Hematopoietic multipotent progenitor cell treated with erythropoietin and hydrocortisone succinate and interleukin-3 and kit ligand, for 17 days (in vitro differentiated cells): ENCODE measurements around the gene MCTP2.
A peak's percentile ranks its signal among the peaks of the same experiment; 100 is the strongest.

Source experiments
- DNase-seq: peaks from one replicate; pipeline ENCODE4 v3.0.0-alpha.2; 2015; ENCODE audit warnings: low spot score

MCTP2 gene

GRCh38 chr15:94305133-94305532, 73.8 kb downstream of the MCTP2 start:
- no peak for DNase-seq

GRCh38 chr15:94306700-94307650, 75.6 kb downstream of the MCTP2 start:
- DNase-seq: no peak

- DNase-seq: no peak
Observed at GRCh38 chr15:94312946-94313345, 81.6 kb downstream of the MCTP2 start.

- no peak for DNase-seq
Observed at GRCh38 chr15:94314639-94315038, 83.3 kb downstream of the MCTP2 start.

- DNase-seq: no peak
Observed at GRCh38 chr15:94317211-94317610, 85.8 kb downstream of the MCTP2 start.

- DNase-seq: no peak
Observed at GRCh38 chr15:94322141-94322540, 90.8 kb downstream of the MCTP2 start.

- DNase-seq: no peak
Observed at GRCh38 chr15:94323076-94323475, 91.7 kb downstream of the MCTP2 start.

GRCh38 chr15:94324117-94324826, 92.9 kb downstream of the MCTP2 start:
- peak; percentile 68 for DNase-seq

GRCh38 chr15:94324835-94325767, 93.7 kb downstream of the MCTP2 start:
- DNase-seq: no peak

GRCh38 chr15:94327356-94327936, 96.1 kb downstream of the MCTP2 start:
- no peak for DNase-seq

GRCh38 chr15:94331731-94332130, 100.4 kb downstream of the MCTP2 start:
- DNase-seq: no peak

GRCh38 chr15:94335616-94336015, 104.3 kb downstream of the MCTP2 start:
- no peak for DNase-seq

GRCh38 chr15:94336817-94337467, 105.6 kb downstream of the MCTP2 start:
- no peak for DNase-seq

- DNase-seq: no peak
Observed at GRCh38 chr15:94338243-94338846, 107.0 kb downstream of the MCTP2 start.

GRCh38 chr15:94346282-94346681, 114.9 kb downstream of the MCTP2 start:
- no peak for DNase-seq

- no peak for DNase-seq
Observed at GRCh38 chr15:94348084-94348483, 116.7 kb downstream of the MCTP2 start.

GRCh38 chr15:94351031-94351535, 119.7 kb downstream of the MCTP2 start:
- DNase-seq: no peak

GRCh38 chr15:94352636-94353487, 121.5 kb downstream of the MCTP2 start:
- DNase-seq: no peak

GRCh38 chr15:94353488-94353820, 122.1 kb downstream of the MCTP2 start:
- DNase-seq: no peak

GRCh38 chr15:94354655-94355054, 123.3 kb downstream of the MCTP2 start:
- no peak for DNase-seq
